DOHH2 (cell line): ENCODE data around the gene UBQLN4.

Experiments
- CTCF ChIP-seq: fragments of 200-600 bp; sonication (generic); IDR thresholded peaks from one replicate; pipeline ENCODE4 v1.5.1; 2014; ENCODE audit warnings: antibody characterized with exemption, mild to moderate bottlenecking, low read depth, low read length; ENCODE audit not compliant: poor library complexity, severe bottlenecking
- EZH2phosphoT487 ChIP-seq: fragments of 200-600 bp; sonication (generic); IDR thresholded peaks from 2 replicates; pipeline ENCODE4 v1.6.1; 2017; ENCODE audit warnings: borderline replicate concordance, mild to moderate bottlenecking, antibody characterized with exemption, low read length, moderate library complexity, mixed read lengths

- TF ChIP-seq CTCF (no peak), EZH2phosphoT487 (no peak)
Observed at GRCh38 chr1:156003923-156004188, 49.7 kb downstream of the UBQLN4 start.
